GM12872 (cell line): Measurements from ENCODE around the gene IST1.

Source experiments
- CTCF ChIP-seq: IDR thresholded peaks from 3 replicates; pipeline ENCODE4 v1.5.1; 2011; ENCODE audit warnings: low read depth, mild to moderate bottlenecking, low read length, moderate library complexity; ENCODE audit not compliant: insufficient read depth

The IST1 gene

DNA sequence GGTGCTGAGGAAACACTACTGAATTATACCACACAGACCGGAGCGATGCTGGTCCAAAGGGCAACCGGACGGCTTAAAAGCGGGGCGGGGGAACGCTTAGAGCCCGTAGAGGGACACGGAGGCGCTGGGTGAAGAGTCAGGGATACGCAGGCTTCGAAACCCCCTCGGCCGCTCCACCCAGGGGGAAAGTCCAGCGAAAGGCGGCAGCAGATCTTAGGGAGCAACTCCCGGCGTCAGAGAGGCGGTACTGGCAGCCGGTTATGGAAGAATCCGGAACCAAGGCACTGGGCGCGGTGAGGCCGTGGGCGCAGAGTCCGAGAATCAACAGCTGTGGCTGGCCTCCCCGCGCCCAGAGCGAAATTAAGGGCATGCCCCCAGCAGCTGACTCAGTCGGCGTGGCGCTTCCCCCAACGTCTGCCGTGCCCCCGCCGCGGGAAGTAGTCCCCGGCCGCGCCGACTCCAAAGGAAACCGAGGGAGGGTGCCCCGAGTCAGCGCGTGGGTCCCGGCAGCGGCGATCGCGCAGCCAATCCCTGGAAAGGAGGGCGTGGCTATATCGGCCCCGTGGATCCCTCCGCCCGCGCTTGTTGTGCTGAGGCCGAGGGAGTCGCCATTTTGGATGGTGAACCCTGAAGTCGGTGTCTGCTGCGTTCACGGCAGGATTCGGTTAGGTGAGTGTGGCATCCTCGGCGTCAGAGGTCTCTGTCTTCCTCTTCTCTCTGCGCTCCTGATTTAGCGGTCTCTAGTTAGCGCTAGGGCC, at the start of gene IST1:
Gene IST1 (plus strand): TSS at position 611 of the 758 bp plus-strand sequence. CDS start 20,110 bp downstream, outside the sequence.
- TF ChIP-seq CTCF: 0 out of 3 replicates have a peak, but pooled peaks have one; percentile 2

DNA sequence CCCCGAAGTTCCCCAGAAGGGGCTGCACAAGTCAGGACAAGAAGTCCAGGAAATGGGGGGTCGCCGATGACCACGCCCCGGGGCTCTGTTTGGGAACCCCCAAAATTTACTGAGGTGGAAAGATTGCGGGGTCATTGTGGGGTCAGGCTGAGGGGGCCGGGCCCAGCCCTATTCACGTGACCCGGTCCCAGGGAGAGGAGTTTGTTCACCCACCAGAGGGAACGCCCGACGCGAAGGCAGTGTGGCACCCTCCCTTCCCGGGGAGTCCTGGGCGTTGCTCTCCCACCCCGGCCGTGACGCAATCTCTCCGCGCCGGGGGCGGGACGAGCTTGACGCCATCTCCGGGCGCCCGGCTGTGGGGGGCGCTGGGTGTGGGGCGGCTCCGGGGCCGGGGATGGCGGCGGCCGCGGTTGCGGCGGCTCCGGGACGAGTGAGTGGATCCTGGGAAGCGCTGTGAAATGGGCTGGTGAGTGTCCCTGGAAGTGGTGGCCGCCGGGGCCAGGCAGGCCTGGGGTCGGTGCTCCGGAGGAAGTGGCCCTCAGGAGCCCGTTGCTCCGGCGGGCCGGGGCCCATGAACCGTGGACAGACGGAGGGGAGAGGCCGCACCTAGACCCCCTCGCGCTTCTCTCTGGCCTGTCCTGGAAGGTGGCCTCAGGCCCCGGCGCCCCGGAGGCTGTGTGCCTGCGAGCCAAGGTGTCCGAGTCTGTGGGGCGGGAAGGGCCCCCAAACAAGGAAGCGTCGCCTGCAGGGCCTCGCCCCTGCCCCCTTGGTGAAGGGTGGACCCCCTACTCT, 49.5 kb upstream of the IST1 start, which contains the start of gene ATXN1L:
Gene ATXN1L (plus strand): TSS at position 338 of the 792 bp plus-strand sequence. CDS start 3,765 bp downstream, outside the sequence.
- TF ChIP-seq CTCF: no peak

DNA sequence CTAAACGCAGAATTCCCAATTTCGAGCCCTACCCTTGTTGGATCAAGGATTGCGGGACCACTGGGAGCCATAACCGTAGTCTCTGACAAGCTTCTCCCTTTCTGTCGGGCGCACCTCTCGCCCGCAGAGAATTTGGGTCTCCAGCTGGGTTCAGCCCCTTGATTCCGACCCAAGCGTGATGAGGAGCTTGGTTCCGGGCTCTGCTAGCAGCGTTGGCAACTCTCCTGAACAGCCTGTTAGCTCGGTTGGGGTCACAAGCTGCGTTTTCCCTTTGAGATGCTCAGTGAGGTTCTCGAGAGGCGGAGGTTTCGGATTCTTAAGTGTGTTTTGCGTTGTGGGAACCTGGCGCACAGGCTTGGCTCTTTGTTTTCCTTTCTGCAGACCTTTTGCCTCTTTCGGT, 48.9 kb upstream of the IST1 start:
- no peak for TF ChIP-seq CTCF

- no peak for TF ChIP-seq CTCF
These were observed 48.2 kb upstream of the IST1 start for GRCh38 chr16:71847096-71847495.

- TF ChIP-seq CTCF: no peak
These were observed 46.7 kb upstream of the IST1 start for GRCh38 chr16:71848622-71849021.

DNA sequence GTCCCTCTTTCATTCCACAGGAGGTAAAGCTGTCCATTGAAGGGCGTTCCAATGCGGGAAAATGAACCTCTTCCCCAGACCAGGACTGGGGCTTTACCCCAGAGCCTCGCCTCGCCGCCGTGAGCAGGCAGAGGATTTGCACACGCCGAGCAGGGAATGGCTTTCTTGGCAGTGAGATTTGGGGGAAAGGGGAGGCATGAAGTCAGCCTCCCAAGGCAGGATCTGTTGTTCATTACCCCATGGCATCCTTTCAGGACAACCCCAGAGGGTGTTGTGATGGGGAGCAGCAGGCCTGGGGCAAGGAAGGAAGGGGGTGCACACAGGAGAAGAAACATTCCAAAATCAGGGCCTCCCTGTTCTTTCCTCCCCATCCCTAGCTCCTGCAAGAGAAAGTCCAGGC, 43.6 kb upstream of the IST1 start:
- TF ChIP-seq CTCF: no peak

GRCh38 chr16:71852158-71852557, 43.2 kb upstream of the IST1 start:
- no peak for TF ChIP-seq CTCF
